ENCODE results near the gene ROR2.
"Not testable (repeated sequence)": the region's sequence is repeated elsewhere in the genome, so short reads cannot be mapped to it uniquely, and the experiment has no call there.

The ROR2 gene
- 0 to 0.13 reads per million in 2 donors for total RNA-seq

GRCh38 chr9:91949946-91950664 is at the start of gene ROR2:
ROR2 (minus strand) TSS chr9:91950228.
- DNase-seq, result peak in 3 of 5 experiments; percentile 13 to 56 (median 34)

GRCh38 chr9:91995000-91995655 is 45.1 kb upstream of the ROR2 start:
- DNase-seq, result no peak

- no peak for DNase-seq
These were observed 44.4 kb upstream of the ROR2 start for GRCh38 chr9:91994422-91994821.

GRCh38 chr9:91992461-91993041 is 42.5 kb upstream of the ROR2 start:
- DNase-seq, result no peak

- DNase-seq, result no peak
These were observed 41.8 kb upstream of the ROR2 start for GRCh38 chr9:91991721-91992341.

- DNase-seq, result no peak
These were observed 36.2 kb upstream of the ROR2 start for GRCh38 chr9:91986248-91986647.

- no peak for DNase-seq
These were observed 35.7 kb upstream of the ROR2 start for GRCh38 chr9:91985692-91986091.

- DNase-seq, result no peak
These were observed 28.8 kb upstream of the ROR2 start for GRCh38 chr9:91978740-91979414.

GRCh38 chr9:91975254-91975653 is 25.2 kb upstream of the ROR2 start:
- DNase-seq, result not testable (repeated sequence)

GRCh38 chr9:91972711-91973110 is 22.7 kb upstream of the ROR2 start:
- DNase-seq, result no peak

- no peak for DNase-seq
These were observed 22.1 kb upstream of the ROR2 start for GRCh38 chr9:91972076-91972626.

GRCh38 chr9:91967259-91967658 is 17.2 kb upstream of the ROR2 start:
- no peak for DNase-seq

- no peak for DNase-seq
These were observed 16.5 kb upstream of the ROR2 start for GRCh38 chr9:91966503-91966902.

GRCh38 chr9:91963711-91964240 is 13.7 kb upstream of the ROR2 start:
- no peak for DNase-seq

GRCh38 chr9:91960367-91960766 is 10.3 kb upstream of the ROR2 start:
- DNase-seq, result no peak

GRCh38 chr9:91958174-91958573 is 8.1 kb upstream of the ROR2 start:
- DNase-seq, result no peak

- peak in 1 of 5 experiments; percentile 35 for DNase-seq
These were observed 4.9 kb upstream of the ROR2 start for GRCh38 chr9:91954841-91955471.

- DNase-seq, result no peak
These were observed 3.7 kb upstream of the ROR2 start for GRCh38 chr9:91953718-91954117.

- no peak for DNase-seq
These were observed 2.0 kb upstream of the ROR2 start for GRCh38 chr9:91951944-91952520.

- no peak for DNase-seq
These were observed 559 bp downstream of the ROR2 start for GRCh38 chr9:91949392-91949945.
